ENCODE measurements around the gene PLAGL1. TPM values are rescaled to one million over a fixed set of nuclear protein-coding genes. Genes with fewer than 3 reads are reported as not detected.
"Not testable (repeated sequence)": the region's sequence is repeated elsewhere in the genome, so short reads cannot be mapped to it uniquely, and the experiment has no call there.

PLAGL1 gene
- total and polyA plus RNA-seq, 4 donors = 1.3 to 6.3 (median 2.0) TPM

DNA sequence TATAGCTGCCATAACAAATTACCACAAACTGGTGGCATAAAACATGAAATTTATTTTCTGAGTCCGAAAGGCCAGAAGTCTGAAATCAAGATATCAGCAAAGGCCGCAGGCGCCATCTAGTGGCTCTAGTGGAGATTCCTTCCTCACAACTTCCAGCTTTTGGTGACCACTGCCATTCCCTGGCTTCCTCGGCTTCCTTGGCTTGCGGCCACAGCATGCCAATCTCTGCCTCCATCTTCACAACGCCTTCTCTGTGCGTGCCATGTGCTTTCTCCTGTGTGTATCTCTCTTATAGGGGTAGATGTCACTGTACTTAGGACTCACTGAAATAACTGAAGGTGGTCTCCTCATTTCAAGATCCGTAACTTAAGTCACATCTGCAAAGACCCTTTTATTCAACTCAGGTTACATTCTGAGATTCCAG, 5.4 kb upstream of the PLAGL1 start:
- 14% methylated on average over 8 of the region's 8 CpGs for WGBS

DNA sequence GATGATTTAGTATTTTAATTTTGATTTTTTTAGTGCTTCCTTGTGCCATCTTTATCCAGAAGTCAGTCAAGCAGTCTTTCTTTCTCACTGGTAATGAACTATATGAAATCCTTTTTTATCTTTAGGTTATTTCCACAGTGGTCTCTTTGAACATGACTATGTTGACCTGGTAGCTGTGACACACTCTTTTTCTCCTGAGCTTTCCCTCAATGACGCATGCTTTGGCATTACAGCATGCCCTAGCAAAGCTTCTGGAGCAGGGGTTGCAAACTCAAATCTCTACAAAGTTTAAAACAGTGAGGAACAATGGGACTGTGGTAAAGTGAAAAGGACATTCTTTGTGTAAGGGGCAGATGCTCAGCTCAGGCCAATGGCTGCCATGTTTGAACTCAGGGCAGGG, 4.5 kb upstream of the PLAGL1 start:
- Histone ChIP-seq H3K4me3 (ENCODE audit: low read depth in 1 of 3, low read length in 3 of 3) (no peak overlapping the region), H3K27ac (ENCODE audit: low read depth in 1 of 2, low read length in 2 of 2) (no peak overlapping the region), H3K36me3 (ENCODE audit: control insufficient read depth in 4 of 4, insufficient read depth in 3 of 4, low read depth in 1 of 4, low read length in 3 of 4) (no peaks in the 10 kb centered on the region), H3K27me3 (ENCODE audit: control insufficient read depth in 4 of 4, insufficient read depth in 4 of 4, low read length in 3 of 4) (no peaks in the 10 kb centered on the region), H3K9me3 (ENCODE audit: control insufficient read depth in 4 of 4, low read length in 3 of 4) (no peaks in the 10 kb centered on the region), H3K4me1 (ENCODE audit: control insufficient read depth in 4 of 4, insufficient read depth in 4 of 4, low read length in 3 of 4) (peaks cover 0 to 4% (median 0%) of the 10 kb centered on the region in 4 donors), H3K9ac (ENCODE audit: low read depth in 1 of 2, low read length in 2 of 2) (no peak overlapping the region)
- TF ChIP-seq YY1 (IDR thresholded peaks at IDR 0.05) = no peak
- TF ChIP-seq, protein P1, sequence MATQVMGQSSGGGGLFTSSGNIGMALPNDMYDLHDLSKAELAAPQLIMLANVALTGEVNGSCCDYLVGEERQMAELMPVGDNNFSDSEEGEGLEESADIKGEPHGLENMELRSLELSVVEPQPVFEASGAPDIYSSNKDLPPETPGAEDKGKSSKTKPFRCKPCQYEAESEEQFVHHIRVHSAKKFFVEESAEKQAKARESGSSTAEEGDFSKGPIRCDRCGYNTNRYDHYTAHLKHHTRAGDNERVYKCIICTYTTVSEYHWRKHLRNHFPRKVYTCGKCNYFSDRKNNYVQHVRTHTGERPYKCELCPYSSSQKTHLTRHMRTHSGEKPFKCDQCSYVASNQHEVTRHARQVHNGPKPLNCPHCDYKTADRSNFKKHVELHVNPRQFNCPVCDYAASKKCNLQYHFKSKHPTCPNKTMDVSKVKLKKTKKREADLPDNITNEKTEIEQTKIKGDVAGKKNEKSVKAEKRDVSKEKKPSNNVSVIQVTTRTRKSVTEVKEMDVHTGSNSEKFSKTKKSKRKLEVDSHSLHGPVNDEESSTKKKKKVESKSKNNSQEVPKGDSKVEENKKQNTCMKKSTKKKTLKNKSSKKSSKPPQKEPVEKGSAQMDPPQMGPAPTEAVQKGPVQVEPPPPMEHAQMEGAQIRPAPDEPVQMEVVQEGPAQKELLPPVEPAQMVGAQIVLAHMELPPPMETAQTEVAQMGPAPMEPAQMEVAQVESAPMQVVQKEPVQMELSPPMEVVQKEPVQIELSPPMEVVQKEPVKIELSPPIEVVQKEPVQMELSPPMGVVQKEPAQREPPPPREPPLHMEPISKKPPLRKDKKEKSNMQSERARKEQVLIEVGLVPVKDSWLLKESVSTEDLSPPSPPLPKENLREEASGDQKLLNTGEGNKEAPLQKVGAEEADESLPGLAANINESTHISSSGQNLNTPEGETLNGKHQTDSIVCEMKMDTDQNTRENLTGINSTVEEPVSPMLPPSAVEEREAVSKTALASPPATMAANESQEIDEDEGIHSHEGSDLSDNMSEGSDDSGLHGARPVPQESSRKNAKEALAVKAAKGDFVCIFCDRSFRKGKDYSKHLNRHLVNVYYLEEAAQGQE (IDR thresholded peaks at IDR 0.05) = no peak
- WGBS = 70% methylated on average over 1 of the region's 1 CpG
- no peak for DNase-seq (ENCODE audit: low spot score)

More for the DNA sequence above, 5.4 kb upstream of the PLAGL1 start:
- TF ChIP-seq YY1 (IDR thresholded peaks at IDR 0.05) (no peak), EGR1 (IDR thresholded peaks at IDR 0.05; ENCODE audit: low read depth in 2 of 2) (no peak), FOXA2 (IDR thresholded peaks at IDR 0.05) (no peak), TAF1 (conservative IDR thresholded peaks at IDR 0.05) (no peak), RAD21 (IDR thresholded peaks at IDR 0.05) (peak; percentile 97 to 98), HNF4A (conservative IDR thresholded peaks at IDR 0.05) (peak in 1 of 2 donors; percentile 51)
- TF ChIP-seq, protein P2, sequence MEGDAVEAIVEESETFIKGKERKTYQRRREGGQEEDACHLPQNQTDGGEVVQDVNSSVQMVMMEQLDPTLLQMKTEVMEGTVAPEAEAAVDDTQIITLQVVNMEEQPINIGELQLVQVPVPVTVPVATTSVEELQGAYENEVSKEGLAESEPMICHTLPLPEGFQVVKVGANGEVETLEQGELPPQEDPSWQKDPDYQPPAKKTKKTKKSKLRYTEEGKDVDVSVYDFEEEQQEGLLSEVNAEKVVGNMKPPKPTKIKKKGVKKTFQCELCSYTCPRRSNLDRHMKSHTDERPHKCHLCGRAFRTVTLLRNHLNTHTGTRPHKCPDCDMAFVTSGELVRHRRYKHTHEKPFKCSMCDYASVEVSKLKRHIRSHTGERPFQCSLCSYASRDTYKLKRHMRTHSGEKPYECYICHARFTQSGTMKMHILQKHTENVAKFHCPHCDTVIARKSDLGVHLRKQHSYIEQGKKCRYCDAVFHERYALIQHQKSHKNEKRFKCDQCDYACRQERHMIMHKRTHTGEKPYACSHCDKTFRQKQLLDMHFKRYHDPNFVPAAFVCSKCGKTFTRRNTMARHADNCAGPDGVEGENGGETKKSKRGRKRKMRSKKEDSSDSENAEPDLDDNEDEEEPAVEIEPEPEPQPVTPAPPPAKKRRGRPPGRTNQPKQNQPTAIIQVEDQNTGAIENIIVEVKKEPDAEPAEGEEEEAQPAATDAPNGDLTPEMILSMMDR (IDR thresholded peaks at IDR 0.05; ENCODE audit: low read depth, low read length, missing input control) = peak; percentile 89
- Histone ChIP-seq H3K4me3 (ENCODE audit: low read depth in 1 of 3, low read length in 3 of 3) (no peak overlapping the region), H3K4me1 (ENCODE audit: control insufficient read depth in 4 of 4, insufficient read depth in 4 of 4, low read length in 3 of 4) (peaks cover 0 to 4% (median 0%) of the 10 kb centered on the region in 4 donors), H3K9ac (ENCODE audit: low read depth in 1 of 2, low read length in 2 of 2) (no peak overlapping the region), H3K36me3 (ENCODE audit: control insufficient read depth in 4 of 4, insufficient read depth in 3 of 4, low read depth in 1 of 4, low read length in 3 of 4) (no peaks in the 10 kb centered on the region), H3K9me3 (ENCODE audit: control insufficient read depth in 4 of 4, low read length in 3 of 4) (no peaks in the 10 kb centered on the region), H3K27me3 (ENCODE audit: control insufficient read depth in 4 of 4, insufficient read depth in 4 of 4, low read length in 3 of 4) (no peaks in the 10 kb centered on the region), H3K27ac (ENCODE audit: low read depth in 1 of 2, low read length in 2 of 2) (no peak overlapping the region)
- DNase-seq (ENCODE audit: low spot score) = peak; percentile 67

DNA sequence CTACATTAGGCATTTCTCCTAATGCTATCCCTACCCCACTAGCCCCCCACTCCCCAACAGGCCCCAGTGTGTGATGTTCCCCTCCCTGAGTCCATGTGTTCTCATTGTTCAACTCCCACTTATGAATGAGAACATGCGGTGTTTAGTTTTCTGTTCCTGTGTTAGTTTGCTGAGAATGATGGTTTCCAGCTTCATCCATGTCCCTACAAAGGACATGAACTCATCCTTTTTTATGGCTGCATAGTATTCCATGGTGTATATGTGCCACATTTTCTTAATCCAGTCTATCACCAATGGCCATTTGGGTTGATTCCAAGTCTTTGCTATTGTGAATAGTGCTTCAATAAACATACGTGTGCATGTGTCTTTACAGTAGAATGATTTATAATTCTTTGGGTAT, 1.6 kb upstream of the PLAGL1 start:
- 96% methylated on average over 2 of the region's 2 CpGs for WGBS
- not testable (repeated sequence) for H3K9ac ChIP-seq (ENCODE audit: low read depth in 1 of 2, low read length in 2 of 2)

More for the DNA sequence above, 1.6 kb upstream of the PLAGL1 start:
- not testable (repeated sequence) for H3K36me3 ChIP-seq (ENCODE audit: control insufficient read depth in 4 of 4, insufficient read depth in 3 of 4, low read depth in 1 of 4, low read length in 3 of 4); DNase-seq (ENCODE audit: low spot score); H3K9me3 ChIP-seq (ENCODE audit: control insufficient read depth in 4 of 4, low read length in 3 of 4); H3K27me3 ChIP-seq (ENCODE audit: control insufficient read depth in 4 of 4, insufficient read depth in 4 of 4, low read length in 3 of 4); H3K27ac ChIP-seq (ENCODE audit: low read depth in 1 of 2, low read length in 2 of 2); H3K4me1 ChIP-seq (ENCODE audit: control insufficient read depth in 4 of 4, insufficient read depth in 4 of 4, low read length in 3 of 4); H3K4me3 ChIP-seq (ENCODE audit: low read depth in 1 of 3, low read length in 3 of 3)
